GM19193 (cell line): ENCODE measurements around the gene SWAP70.

Experiments used
- POLR2A ChIP-seq: IDR thresholded peaks from 4 replicates; pipeline ENCODE4 v1.6.1; 2011; ENCODE audit not compliant: insufficient read depth, insufficient read length; ENCODE audit errors: extremely low read depth

The SWAP70 gene

DNA sequence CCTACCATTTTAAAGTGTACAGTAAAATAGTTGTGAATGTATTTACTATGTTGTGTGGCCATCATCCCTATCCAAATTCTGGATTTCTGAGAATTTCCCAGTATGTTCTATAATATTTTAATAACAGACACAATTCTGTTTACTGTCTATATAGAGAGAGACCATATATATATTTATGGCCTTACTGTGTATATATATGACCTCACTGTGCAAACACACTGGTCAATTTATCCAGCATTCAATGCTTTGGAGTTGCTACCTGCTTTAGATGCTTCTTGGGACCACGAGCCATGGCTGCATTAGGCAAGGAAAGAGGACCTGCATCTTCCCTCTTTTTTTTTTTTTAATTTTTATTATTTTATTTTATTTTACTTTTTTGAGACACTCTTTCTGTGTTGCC is 40.2 kb downstream of the SWAP70 start:
- TF ChIP-seq POLR2A = no peak

- no peak for TF ChIP-seq POLR2A
These were observed 40.7 kb downstream of the SWAP70 start for GRCh38 chr11:9704620-9705019.

DNA sequence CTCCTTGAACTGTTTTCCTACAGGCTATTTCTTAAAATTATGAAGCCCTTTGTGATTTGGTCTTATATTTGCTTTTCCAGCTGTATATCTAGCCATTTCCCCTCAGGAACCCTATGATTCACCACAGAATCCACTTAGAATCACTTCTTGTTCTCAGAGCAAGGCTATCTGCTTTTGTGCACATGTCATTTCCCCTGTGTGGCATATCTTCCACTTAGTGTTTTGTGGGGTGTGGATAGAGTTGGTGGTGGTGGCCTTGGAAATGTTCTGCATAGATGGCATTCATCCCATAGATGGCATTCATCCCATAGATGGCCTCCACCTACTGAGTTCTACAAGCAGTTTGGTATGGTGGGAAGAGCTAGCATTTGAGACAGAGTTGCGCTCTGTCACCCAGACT is 44.7 kb downstream of the SWAP70 start:
- no peak for TF ChIP-seq POLR2A

GRCh38 chr11:9710223-9710622 is 46.3 kb downstream of the SWAP70 start:
- TF ChIP-seq POLR2A = no peak

DNA sequence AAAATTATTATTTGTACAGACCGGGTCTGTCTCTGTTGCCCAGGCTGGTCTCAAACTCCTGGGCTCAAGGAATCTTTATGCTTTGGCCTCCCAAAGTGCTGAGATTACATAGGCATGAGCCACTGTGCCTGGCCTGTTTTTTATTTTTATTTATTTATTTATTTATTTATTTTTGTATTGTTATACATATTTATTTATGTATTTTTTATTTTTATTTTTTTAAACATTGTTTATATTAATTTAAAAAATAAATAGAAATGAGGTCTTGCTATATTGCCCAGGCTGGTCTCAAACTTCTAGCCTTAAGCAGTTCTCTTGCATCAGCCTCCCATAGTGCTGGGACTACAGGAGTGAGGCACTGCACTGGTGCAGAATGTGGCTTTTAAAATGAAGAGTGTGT is 47.0 kb downstream of the SWAP70 start:
- no peak for TF ChIP-seq POLR2A

GRCh38 chr11:9711454-9712307 is 47.8 kb downstream of the SWAP70 start:
- no peak for TF ChIP-seq POLR2A

GRCh38 chr11:9714272-9714940 is 50.5 kb downstream of the SWAP70 start:
- no peak for TF ChIP-seq POLR2A

- no peak for TF ChIP-seq POLR2A
These were observed 52.6 kb downstream of the SWAP70 start for GRCh38 chr11:9716275-9717039.

DNA sequence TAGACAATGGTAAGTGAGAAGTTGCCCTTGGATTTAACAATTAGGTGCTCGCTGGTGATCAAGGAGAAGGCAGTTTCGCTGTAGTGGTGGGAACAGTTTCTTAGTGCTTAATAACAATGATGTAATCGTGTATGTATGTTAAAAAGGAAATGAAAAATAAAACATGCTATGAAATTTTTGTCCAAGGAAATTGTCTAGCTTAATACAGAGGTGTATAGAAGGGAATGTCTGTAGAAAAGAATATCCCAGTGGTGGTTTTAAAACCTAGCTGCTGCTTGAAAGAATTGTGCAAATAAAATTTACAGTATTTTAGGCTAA is 53.1 kb downstream of the SWAP70 start:
- no peak for TF ChIP-seq POLR2A

DNA sequence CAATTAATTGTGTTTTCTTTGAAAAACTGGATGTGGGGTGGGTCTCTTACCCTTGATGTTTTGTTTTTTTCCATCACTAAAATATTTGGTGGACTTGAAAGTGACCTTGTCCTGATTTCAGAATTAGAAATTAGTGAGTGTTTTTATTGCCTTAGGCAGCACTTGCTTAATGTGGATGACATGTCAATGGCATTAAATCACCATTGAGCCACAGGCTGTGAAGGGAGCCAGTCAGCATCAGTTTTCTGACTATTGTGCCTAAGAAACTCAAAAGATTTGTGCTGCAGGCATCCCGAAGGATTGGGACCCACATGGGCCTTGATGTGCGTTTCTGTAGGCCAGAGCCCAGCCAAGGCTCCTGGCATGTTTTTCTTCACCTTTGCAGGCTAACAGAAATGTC is 53.8 kb downstream of the SWAP70 start:
- no peak for TF ChIP-seq POLR2A

DNA sequence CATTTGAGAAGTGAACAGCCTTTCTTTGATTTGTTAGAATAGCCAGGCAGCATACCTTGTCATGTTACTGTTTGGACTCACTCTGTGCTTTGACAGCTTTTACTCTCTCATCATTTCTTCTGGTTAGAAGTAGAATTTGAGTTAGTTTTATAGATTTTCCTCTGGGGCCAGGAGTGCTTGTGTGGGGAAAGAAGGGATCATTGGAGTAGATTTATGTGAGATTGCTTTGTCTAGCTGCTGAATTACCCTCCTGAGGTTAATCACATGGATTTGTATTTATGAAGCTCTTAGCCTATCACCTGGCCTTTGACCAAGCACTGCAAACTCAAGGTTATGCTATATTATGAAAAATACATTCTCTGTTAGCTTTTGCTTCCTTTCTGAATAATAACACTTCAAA is 54.3 kb downstream of the SWAP70 start:
- TF ChIP-seq POLR2A = no peak

DNA sequence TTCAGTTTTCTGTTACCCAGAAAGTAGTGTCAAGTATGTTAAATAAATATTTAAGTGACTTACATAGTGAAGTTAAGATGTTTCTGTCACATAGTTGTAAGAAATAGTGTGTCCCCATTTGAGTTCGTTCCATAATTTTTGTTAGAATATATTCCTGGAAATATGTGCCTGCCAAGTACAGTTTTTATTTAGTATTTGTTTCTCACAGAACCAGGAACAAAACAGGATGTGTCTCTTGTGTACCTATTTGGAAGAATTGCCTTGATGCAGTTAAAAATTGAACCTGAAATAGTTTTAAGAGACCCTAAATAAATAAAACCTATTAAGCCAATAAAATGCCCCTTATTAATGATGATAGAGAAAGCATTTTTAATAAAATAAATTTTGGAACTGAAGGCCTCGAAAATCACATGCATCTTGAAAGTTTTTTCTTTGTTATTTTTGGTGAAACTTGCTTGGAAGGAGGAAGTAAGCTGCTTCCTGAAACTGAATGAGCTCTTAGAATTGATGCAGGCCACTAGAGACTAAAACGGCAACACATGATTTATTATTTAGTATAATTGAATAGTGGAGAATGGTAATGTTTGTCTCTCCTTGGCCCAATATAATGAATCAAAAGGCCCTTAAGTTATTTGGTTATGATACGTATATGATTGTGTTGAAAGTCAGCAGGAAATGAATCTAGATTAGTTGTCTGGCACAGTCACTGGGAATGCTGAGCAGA is 55.9 kb downstream of the SWAP70 start:
- TF ChIP-seq POLR2A = no peak

- TF ChIP-seq POLR2A = no peak
These were observed 56.4 kb downstream of the SWAP70 start for GRCh38 chr11:9720290-9720630.

- TF ChIP-seq POLR2A = no peak
These were observed 58.1 kb downstream of the SWAP70 start for GRCh38 chr11:9722023-9722422.

DNA sequence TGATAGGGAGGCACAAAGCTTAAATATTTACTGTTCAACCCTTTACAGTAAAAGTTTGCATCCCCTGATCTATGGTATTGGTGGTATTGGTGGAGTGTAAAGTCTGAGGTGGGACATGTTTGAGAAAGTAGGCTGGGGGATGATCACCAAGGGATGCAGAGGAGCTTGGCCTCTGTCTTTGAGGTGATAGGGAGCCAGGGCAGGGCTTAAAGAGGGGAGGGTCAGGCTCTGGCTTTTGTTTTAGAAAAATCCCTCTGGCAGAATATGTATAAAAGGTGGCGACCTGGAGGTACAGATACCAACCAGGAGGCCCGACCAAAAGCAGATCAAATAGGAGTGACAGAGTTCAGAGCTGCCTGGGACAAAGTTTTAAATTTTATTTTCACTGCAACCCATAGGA is 59.0 kb downstream of the SWAP70 start:
- no peak for TF ChIP-seq POLR2A
